Measurements from ENCODE around the gene FMNL2.

Gene FMNL2

GRCh38 chr2:152326710-152327109 is 8.3 kb upstream of the FMNL2 start:
- DNase-seq (ENCODE audit: low read depth) = no peak
- TF ChIP-seq CTCF (IDR thresholded peaks at IDR 0.05; ENCODE audit: low read depth, low read length, missing control alignments) = no peak
- in situ Hi-C loops (cut with HindIII; ENCODE audit: low sequenced_read_pairs) = no loop called here
- H3K4me3 ChIP-seq (ENCODE audit: low read depth, low read length) = no peak overlapping the region

GRCh38 chr2:152328013-152328412 is 7.0 kb upstream of the FMNL2 start:
- TF ChIP-seq CTCF (IDR thresholded peaks at IDR 0.05; ENCODE audit: low read depth, low read length, missing control alignments) = no peak
- in situ Hi-C loops (cut with HindIII; ENCODE audit: low sequenced_read_pairs) = no loop called here
- no peak for DNase-seq (ENCODE audit: low read depth)

GRCh38 chr2:152330235-152330866 is 4.6 kb upstream of the FMNL2 start:
- no peak for TF ChIP-seq CTCF (IDR thresholded peaks at IDR 0.05; ENCODE audit: low read depth, low read length, missing control alignments)
- H3K4me3 ChIP-seq (ENCODE audit: low read depth, low read length) = no peak overlapping the region
- no peak for DNase-seq (ENCODE audit: low read depth)
- in situ Hi-C loops (cut with HindIII; ENCODE audit: low sequenced_read_pairs) = no loop called here

More at GRCh38 chr2:152328013-152328412, 7.0 kb upstream of the FMNL2 start:
- no peak overlapping the region for H3K4me3 ChIP-seq (ENCODE audit: low read depth, low read length)

- in situ Hi-C loops (cut with HindIII; ENCODE audit: low sequenced_read_pairs) = no loop called here
- TF ChIP-seq CTCF (IDR thresholded peaks at IDR 0.05; ENCODE audit: low read depth, low read length, missing control alignments) = no peak
- peak overlapping the region; percentile 72 for H3K4me3 ChIP-seq (ENCODE audit: low read depth, low read length)
Measured at GRCh38 chr2:152334701-152335015, 316 bp upstream of the FMNL2 start.

GRCh38 chr2:152335726-152336118 is 748 bp downstream of the FMNL2 start:
- no peak for DNase-seq (ENCODE audit: low read depth)
- peak overlapping the region; percentile 72 for H3K4me3 ChIP-seq (ENCODE audit: low read depth, low read length)
- in situ Hi-C loops (cut with HindIII; ENCODE audit: low sequenced_read_pairs) = no loop called here
- TF ChIP-seq CTCF (IDR thresholded peaks at IDR 0.05; ENCODE audit: low read depth, low read length, missing control alignments) = no peak

More at GRCh38 chr2:152334701-152335015, 316 bp upstream of the FMNL2 start:
- DNase-seq (ENCODE audit: low read depth) = no peak

GRCh38 chr2:152336119-152336853 is 1.3 kb downstream of the FMNL2 start:
- in situ Hi-C loops (cut with HindIII; ENCODE audit: low sequenced_read_pairs) = no loop called here
- peak overlapping the region; percentile 72 for H3K4me3 ChIP-seq (ENCODE audit: low read depth, low read length)
- no peak for DNase-seq (ENCODE audit: low read depth)
- TF ChIP-seq CTCF (IDR thresholded peaks at IDR 0.05; ENCODE audit: low read depth, low read length, missing control alignments) = peak; percentile 17
